Fibroblast of skin of scalp (primary cell): ENCODE data around the gene MYO1D.
A peak's percentile ranks its signal among the peaks of the same experiment; 100 is the strongest.

Source experiments
- DNase-seq: peaks from one replicate; pipeline ENCODE4 v3.0.0-alpha.2; 2013

The MYO1D gene

GRCh38 chr17:32502013-32502412 is 374.9 kb downstream of the MYO1D start:
- no peak for DNase-seq

- DNase-seq = no peak
Observed at GRCh38 chr17:32498391-32498790, 378.5 kb downstream of the MYO1D start.

GRCh38 chr17:32497431-32498205 is 379.3 kb downstream of the MYO1D start:
- DNase-seq = peak; percentile 56

- peak; percentile 94 for DNase-seq
Observed at GRCh38 chr17:32496395-32497073, 380.4 kb downstream of the MYO1D start.

GRCh38 chr17:32495359-32496231 is 381.3 kb downstream of the MYO1D start:
- peak; percentile 29 for DNase-seq

GRCh38 chr17:32494621-32495358 is 382.1 kb downstream of the MYO1D start:
- no peak for DNase-seq

- DNase-seq = no peak
Observed at GRCh38 chr17:32493976-32494513, 382.9 kb downstream of the MYO1D start.

GRCh38 chr17:32493571-32493970 is 383.4 kb downstream of the MYO1D start:
- no peak for DNase-seq

GRCh38 chr17:32492648-32493289 is 384.2 kb downstream of the MYO1D start:
- no peak for DNase-seq

GRCh38 chr17:32492264-32492589 is 384.7 kb downstream of the MYO1D start:
- DNase-seq = no peak

- no peak for DNase-seq
Observed at GRCh38 chr17:32491371-32492263, 385.3 kb downstream of the MYO1D start.

- no peak for DNase-seq
Observed at GRCh38 chr17:32490101-32490482, 386.8 kb downstream of the MYO1D start.

- no peak for DNase-seq
Observed at GRCh38 chr17:32489320-32490100, 387.4 kb downstream of the MYO1D start.

- DNase-seq = no peak
Observed at GRCh38 chr17:32488604-32489180, 388.2 kb downstream of the MYO1D start.

GRCh38 chr17:32488177-32488542 is 388.8 kb downstream of the MYO1D start:
- DNase-seq = no peak

- peak; percentile 14 for DNase-seq
Observed at GRCh38 chr17:32487473-32488176, 389.3 kb downstream of the MYO1D start.

GRCh38 chr17:32486701-32487472 is 390.0 kb downstream of the MYO1D start, which contains the start of gene CDK5R1:
Gene CDK5R1 (plus strand): TSS chr17:32486993. CDS start chr17:32487621, 628 bp downstream.
- DNase-seq = peak; percentile 64
